HG03103 (cell line): ENCODE results near the gene FSTL1.

Experiments used
- ATAC-seq: cut with Tn5 transposase; IDR thresholded peaks from one replicate; pipeline ENCODE4 v1.9.1; 2021; ENCODE audit warnings: low read depth; ENCODE audit not compliant: unreplicated experiment

Gene FSTL1

DNA sequence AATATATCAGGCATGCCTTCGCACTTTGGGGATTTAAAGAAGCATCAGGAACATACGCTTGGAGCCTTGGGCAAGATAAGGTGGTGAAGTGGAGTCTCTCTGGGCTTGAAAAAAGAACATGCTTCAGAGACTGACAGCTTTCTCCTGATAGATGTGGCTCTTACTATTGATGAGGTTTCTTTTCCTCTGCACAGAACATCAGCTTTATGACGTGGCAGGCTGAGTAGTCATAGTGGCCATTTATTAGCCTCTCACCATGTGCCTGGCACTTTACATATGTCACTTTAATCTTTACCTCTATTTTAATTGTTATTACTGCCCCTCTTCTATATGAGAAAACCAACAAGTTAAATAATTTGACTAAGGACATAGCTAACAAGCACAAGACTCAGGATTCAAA, 82.6 kb downstream of the FSTL1 start:
- no peak for ATAC-seq

DNA sequence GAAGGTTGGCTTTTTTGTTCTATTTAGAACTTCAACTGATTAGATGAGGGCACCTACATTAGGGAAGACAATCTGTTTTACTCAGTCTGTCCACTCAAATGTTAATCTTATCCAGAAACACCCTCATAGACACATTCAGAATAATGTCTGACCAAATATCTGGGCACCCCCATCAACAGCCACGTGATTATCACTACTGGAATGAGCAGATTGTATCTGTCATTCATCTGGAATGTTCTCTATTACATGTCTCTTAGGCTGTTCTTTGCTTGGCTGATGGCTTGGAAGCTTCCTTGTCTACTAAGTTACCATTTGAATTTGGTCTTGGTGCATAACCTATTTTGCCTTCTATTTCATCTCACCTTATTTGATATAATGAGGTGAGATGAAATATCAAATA, 86.0 kb downstream of the FSTL1 start:
- no peak for ATAC-seq

DNA sequence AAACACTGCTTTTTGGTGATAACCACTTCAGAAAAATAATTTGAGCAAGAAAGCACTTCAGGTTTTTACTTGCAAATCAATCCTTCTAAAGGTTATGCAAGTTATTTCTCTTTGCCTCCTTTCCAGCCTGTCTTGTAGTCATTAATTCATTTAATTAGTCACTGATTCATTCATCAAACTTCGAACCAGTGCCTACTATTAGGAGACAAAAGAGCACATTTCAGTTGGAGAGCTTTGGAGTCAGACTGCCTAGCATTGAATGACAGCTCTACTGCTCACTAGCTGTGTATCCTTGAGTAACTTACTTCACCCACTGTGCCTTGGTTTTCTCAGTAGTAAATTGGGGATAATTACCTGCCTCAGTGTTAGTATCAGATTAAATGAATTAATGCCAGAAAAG, 86.7 kb downstream of the FSTL1 start:
- no peak for ATAC-seq

DNA sequence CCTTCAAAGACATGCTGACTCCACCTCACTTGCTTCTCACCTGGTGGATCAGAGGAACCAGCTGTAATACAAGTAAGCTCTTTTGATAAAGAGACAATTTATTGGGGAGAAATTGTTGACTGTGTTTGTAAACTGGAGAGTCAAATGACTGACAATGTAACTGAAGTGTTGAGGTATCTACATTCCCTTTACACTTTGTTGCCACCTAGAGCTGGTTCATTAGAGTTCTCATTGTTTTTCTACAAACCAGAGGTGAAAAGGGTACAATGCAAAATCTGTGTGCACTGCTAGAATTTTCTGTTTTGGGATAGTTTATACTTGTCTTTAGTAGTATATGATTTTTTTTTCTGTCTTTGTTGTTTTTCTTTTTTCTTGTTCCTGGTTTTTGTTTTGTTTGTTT, 93.0 kb downstream of the FSTL1 start:
- no peak for ATAC-seq

DNA sequence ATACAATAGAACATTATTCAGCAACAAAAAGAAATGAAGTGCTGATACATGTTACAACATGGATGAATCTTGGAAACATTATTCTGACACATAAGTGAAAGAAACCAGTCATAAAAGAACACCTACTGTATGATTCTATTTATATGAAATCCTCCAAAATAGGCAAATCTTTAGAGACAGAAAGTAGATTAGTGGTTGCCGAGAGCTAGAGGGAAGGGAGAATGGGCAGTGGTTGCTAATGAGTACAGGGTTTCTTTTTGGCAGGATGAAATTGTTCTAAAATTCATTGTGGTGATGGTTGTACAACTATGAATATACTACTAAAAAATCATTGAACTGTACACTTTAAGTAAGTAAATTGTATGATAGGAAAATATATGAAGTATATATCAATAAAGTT, 95.3 kb downstream of the FSTL1 start:
- ATAC-seq, result no peak

- no peak for ATAC-seq
Measured at GRCh38 chr3:120353463-120353862, 97.3 kb downstream of the FSTL1 start.

DNA sequence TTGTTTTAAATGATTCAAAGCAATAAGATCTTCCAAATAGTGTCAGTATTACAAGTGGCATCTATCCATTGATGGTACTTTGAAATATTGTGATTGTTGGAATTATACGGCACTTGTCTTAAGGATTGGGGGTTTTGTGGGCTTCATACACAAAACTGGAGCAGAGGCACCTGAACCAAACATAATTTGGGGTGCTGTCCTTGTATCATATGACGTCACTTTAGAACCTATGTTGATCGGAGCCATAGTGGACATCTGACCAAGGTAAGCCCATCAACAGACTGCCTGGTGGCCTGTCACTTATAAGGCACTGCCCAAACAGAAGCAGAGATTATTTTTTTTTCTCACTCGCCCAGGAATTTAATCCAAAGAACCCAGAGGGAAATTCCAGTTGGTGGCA, 98.8 kb downstream of the FSTL1 start:
- ATAC-seq, result no peak

DNA sequence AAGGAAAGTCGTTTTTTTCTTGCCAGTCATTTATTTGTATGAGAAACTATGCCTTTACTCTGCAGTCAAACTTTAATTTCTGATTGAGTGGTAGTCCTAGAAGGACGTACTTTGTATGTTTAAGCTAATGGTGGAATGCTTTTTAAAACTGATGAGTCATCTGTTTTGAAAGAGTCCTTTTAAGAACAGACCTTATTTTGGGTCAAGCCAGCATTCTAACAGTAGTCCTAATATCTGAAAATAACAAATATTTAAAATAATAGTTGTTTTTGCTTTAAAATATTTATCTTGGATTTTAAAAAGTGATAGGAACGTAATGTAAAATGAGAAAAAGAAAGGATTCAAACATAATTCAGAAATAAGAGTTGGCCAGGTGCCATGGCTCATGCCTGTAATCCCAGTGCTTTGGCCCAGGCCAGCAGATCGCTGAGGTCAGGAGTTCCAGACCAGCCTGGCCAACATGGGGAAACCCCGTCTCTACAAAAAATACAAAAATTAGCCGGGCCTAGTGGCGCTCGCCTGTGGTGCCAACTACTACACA, 100.3 kb downstream of the FSTL1 start:
- ATAC-seq, result no peak

DNA sequence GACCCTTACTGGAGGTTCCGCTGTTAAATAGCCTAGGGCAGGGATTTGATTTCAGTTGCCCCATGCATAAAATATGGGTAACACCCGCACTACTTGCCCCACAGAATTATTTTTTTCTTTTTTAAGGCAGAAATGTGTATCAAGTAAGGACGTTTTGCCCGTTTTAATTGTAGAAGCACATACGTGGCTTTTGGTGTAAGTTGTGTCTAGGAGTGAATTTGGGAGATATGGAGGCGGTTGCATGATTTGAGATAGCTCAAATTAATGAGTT, 101.0 kb downstream of the FSTL1 start:
- no peak for ATAC-seq

DNA sequence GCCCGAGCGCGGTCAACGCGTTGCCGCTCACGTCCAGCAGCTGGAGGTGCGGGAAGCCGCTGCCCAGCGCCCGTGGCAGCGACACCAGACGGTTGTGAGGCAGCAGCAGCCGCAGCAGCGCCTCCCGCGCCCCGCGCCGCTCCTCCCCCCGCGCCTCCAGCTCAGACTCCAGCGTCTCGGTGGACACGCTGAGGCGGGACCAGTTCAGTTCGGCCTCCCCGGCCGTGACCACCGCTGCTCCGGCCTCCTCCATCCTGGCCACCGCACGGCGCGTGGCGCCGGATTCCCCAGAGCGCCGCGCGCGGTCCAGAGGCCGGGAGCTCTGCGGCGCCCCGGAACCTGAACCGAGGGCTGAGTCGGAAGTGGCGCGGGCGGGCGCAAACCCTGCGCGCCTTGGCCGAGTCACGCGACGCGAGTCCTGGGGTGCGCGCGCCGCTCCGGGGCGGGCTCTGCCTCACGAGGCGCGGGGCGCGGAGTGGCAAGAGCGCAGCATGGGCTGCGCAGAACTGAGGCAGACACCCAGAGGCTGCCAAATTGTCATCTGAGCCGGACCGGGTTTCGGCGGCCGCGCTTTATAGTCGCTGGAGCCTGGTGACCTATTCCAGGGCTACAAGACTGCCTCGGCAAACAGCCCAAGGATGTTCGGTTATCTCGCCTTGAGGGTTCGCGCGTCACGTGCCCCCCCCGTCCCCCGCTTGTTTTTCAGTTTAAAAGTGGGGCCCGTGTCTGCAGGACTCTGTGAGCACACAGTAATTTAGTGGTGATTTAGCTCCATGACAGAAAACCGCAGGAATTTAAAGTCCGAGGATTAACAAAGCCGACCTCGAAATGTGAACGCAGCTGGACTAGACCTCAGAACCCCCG, 101.6 kb downstream of the FSTL1 start, which contains the start of gene LRRC58:
Gene LRRC58, minus strand, starts transcription at position 364 of the 864 bp plus-strand sequence. Its CDS starts 111 bp downstream, at position 253.
- peak; percentile 85 for ATAC-seq

DNA sequence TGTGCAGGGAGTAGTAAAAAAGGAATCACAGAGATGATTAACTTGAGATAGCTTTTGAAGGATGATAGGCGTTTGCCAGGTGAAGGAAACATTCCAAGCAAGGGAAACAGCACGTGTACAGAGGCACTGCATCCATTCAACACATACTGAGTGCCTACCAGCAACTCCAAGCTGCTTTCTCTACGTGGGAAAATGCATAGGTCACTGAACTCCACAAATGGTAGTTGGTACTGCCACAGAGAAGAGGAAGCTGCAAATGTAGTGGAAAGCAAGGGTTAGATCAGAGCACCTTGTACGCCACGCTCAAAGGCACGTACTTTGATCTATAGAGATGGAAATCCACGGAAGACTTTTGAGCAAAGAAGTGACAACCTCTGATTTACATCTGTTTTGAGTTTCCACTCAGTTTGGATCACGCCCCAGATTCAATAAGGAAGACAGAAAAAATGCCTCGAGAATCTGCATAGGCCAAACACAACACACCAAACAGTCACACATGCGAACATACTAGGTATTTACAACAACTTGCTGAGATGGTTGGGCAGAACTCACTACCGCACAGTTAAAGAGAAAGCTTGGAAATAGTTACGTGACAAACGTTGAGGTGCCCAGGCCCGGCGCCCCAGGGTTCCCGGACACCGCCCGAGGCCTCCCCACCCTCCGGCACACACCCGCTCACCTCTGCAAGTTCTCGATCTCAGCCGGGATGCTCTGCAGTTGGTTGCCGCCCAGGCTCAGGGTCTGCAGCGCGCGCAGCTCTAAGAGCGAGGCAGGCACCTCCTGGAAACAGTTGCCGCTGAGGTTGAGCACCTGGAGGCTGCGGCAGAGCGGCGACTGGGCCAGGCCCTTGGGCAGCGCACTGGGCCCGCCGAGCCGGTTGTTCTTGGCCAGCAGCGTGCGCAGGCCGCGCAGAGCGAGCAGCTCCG, 102.5 kb downstream of the FSTL1 start:
- peak; percentile 38 for ATAC-seq

DNA sequence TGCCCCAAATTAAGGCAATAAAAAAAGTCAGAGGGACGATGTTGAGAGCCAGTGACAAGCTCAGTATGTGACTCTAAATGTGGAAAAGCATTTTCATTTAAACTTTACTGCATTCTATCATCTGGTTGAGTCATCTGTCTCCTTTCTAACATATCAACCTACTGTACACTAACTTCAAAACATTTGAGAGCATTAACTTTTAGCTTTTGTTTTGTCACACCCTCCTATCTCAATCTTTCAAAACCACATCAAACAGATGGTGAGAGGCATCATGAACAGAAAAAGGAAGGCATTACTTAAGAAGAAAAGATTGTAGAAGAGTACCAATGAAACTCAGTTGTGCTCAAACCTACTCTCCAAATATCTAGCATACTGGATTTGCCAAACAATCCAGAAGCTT, 106.4 kb downstream of the FSTL1 start:
- ATAC-seq, result no peak
